H1 (cell line): ENCODE data around the gene DGKI.

Experiments used
- RBBP5 ChIP-seq: IDR thresholded peaks from 2 replicates; pipeline ENCODE4 v1.7.1; 2012; ENCODE audit warnings: low read depth, mild to moderate bottlenecking, inconsistent platforms, low read length, moderate library complexity, borderline replicate concordance
- TCF12 ChIP-seq: IDR thresholded peaks from 2 replicates; pipeline ENCODE4 v1.6.1; 2011; ENCODE audit warnings: low read depth, mild to moderate bottlenecking, low read length

GRCh38 chr7:137354396-137354795, 492.4 kb downstream of the DGKI start:
- TF ChIP-seq TCF12 (no peak), RBBP5 (no peak)
